GM21423 (cell line): Measurements from ENCODE around the gene PREX1.

Experiments
- ATAC-seq: cut with Tn5 transposase; IDR thresholded peaks from one replicate; pipeline ENCODE4 v1.9.1; 2021; ENCODE audit warnings: mild to moderate bottlenecking, moderate library complexity; ENCODE audit not compliant: unreplicated experiment

The PREX1 gene

GRCh38 chr20:48738094-48738398 lies 89.8 kb downstream of the PREX1 start:
- no peak for ATAC-seq

- ATAC-seq: no peak
Observed at GRCh38 chr20:48737434-48738093, 90.2 kb downstream of the PREX1 start.

- no peak for ATAC-seq
Observed at GRCh38 chr20:48736636-48737035, 91.2 kb downstream of the PREX1 start.

- no peak for ATAC-seq
Observed at GRCh38 chr20:48736231-48736630, 91.6 kb downstream of the PREX1 start.

GRCh38 chr20:48735112-48735511 lies 92.7 kb downstream of the PREX1 start:
- no peak for ATAC-seq

GRCh38 chr20:48734104-48734749 lies 93.6 kb downstream of the PREX1 start:
- no peak for ATAC-seq

GRCh38 chr20:48733296-48733790 lies 94.5 kb downstream of the PREX1 start:
- no peak for ATAC-seq

- ATAC-seq: no peak
Observed at GRCh38 chr20:48732081-48732829, 95.5 kb downstream of the PREX1 start.

GRCh38 chr20:48731536-48731935 lies 96.3 kb downstream of the PREX1 start:
- ATAC-seq: no peak

- ATAC-seq: no peak
Observed at GRCh38 chr20:48730977-48731376, 96.8 kb downstream of the PREX1 start.

GRCh38 chr20:48729538-48729937 lies 98.3 kb downstream of the PREX1 start:
- ATAC-seq: no peak

- no peak for ATAC-seq
Observed at GRCh38 chr20:48728042-48728825, 99.6 kb downstream of the PREX1 start.

GRCh38 chr20:48727226-48727625 lies 100.6 kb downstream of the PREX1 start:
- no peak for ATAC-seq

GRCh38 chr20:48725555-48725991 lies 102.2 kb downstream of the PREX1 start:
- no peak for ATAC-seq

GRCh38 chr20:48724891-48725554 lies 102.8 kb downstream of the PREX1 start:
- ATAC-seq: no peak

- no peak for ATAC-seq
Observed at GRCh38 chr20:48724382-48724781, 103.4 kb downstream of the PREX1 start.

GRCh38 chr20:48723308-48724264 lies 104.2 kb downstream of the PREX1 start:
- no peak for ATAC-seq

GRCh38 chr20:48722737-48723191 lies 105.0 kb downstream of the PREX1 start:
- peak; percentile 24 for ATAC-seq

- peak; percentile 40 for ATAC-seq
Observed at GRCh38 chr20:48722002-48722731, 105.6 kb downstream of the PREX1 start.
